Measurements from ENCODE around the gene ARHGAP26. TPM values are rescaled to one million over a fixed set of nuclear protein-coding genes. Genes with fewer than 3 reads are reported as not detected.

ARHGAP26 gene
- total and polyA plus RNA-seq, 2 experiments from 2014 or later: 9.5 to 16.8 TPM

DNA sequence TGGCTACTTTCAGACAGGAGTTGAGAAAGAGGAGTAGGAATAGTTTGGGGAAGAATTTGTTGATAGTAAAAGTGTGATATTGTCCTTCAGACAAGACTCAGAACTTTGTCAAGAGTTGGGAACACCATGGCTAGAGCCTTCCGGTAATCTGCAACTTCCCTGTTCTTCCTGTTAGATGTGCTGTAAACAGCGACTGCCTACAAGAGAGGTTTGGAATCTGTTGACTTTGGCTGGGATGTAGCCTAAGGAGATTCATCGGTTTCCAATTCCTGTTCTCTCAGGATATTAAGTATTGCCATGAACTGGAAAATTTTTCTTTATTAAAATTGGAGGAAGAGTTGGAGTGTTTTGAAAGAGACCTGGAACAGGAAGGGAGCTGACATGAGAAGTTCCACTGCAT is 43.9 kb downstream of the ARHGAP26 start:
- H3K27ac ChIP-seq (ENCODE audit: low read depth): no peak overlapping the region
- no peak overlapping the region for H3K4me3 ChIP-seq
- peaks cover 14% of the 10 kb centered on the region for H3K4me1 ChIP-seq (ENCODE audit: insufficient read depth)
- no peaks in the 10 kb centered on the region for H3F3A ChIP-seq (replicated peaks; ENCODE audit: low read depth)
- Mint-ChIP-seq H3K4me3 (no peak overlapping the region), H3K9me3 (no peaks in the 10 kb centered on the region), H3K4me1 (peaks cover 23% of the 10 kb centered on the region), H3K36me3 (ENCODE audit: low read depth) (no peaks in the 10 kb centered on the region; the same call in 2 of the 3 replicates), H3K27me3 (ENCODE audit: insufficient read depth, low read depth, poor library complexity) (peaks cover 3% of the 10 kb centered on the region), H3K27ac (no peak overlapping the region)
- no peak overlapping the region for H2AFZ ChIP-seq
- TF ChIP-seq EZH2phosphoT487 (IDR thresholded peaks at IDR 0.05; ENCODE audit: unreplicated experiment): no peak
- TF ChIP-seq EZH2 (IDR thresholded peaks at IDR 0.05; ENCODE audit: low read depth, unreplicated experiment): no peak
- H3K27me3 ChIP-seq (ENCODE audit: insufficient read depth): no peaks in the 10 kb centered on the region
- H4K20me1 ChIP-seq (replicated peaks; ENCODE audit: insufficient read depth): no peaks in the 10 kb centered on the region; the same call in 1 of the 2 replicates
- no peaks in the 10 kb centered on the region for H3K36me3 ChIP-seq (ENCODE audit: insufficient read depth)
- DNase-seq (ENCODE audit: low spot score): no peak
- peaks cover 16% of the 10 kb centered on the region for H3K79me2 ChIP-seq (replicated peaks; ENCODE audit: insufficient read depth)
- no peak for ATAC-seq
- H3K9me2 ChIP-seq (ENCODE audit: insufficient read depth): 0 out of 2 replicates have a peak, but pooled peaks cover 3% of the 10 kb centered on the region
- H3K4me2 ChIP-seq: no peak overlapping the region

DNA sequence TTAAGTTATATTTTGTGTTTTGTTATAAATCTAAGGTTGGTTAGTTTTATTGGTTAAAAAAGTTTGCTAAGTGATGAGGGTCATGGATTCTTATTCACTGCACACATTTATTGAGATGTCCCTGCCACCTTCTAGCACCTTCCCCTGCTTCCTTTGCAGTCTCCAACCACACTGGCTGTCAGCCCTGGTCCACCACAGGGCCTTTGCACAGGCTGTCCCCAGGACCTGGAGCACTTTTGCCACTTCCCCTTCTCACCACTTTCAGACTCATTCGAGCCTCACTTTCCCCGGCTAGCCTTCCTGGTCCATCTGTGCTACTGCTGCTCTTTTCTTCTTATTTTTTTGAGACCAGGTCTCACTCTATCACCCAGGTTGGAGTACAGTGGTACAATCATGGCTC is 45.3 kb downstream of the ARHGAP26 start:
- H3K36me3 ChIP-seq (ENCODE audit: insufficient read depth): no peaks in the 10 kb centered on the region
- no peaks in the 10 kb centered on the region; the same call in 1 of the 2 replicates for H4K20me1 ChIP-seq (replicated peaks; ENCODE audit: insufficient read depth)
- no peaks in the 10 kb centered on the region for H3F3A ChIP-seq (replicated peaks; ENCODE audit: low read depth)
- H3K79me2 ChIP-seq (replicated peaks; ENCODE audit: insufficient read depth): peaks cover 14% of the 10 kb centered on the region
- no peaks in the 10 kb centered on the region for H3K27me3 ChIP-seq (ENCODE audit: insufficient read depth)
- no peak for DNase-seq (ENCODE audit: low spot score)
- peaks cover 2% of the 10 kb centered on the region for H3K27me3 Mint-ChIP-seq (ENCODE audit: insufficient read depth, low read depth, poor library complexity)
- H3K27ac Mint-ChIP-seq: no peak overlapping the region
- H2AFZ ChIP-seq: no peak overlapping the region
- ATAC-seq: no peak
- H3K4me3 Mint-ChIP-seq: no peak overlapping the region
- no peak overlapping the region for H3K27ac ChIP-seq (ENCODE audit: low read depth)
- no peaks in the 10 kb centered on the region for H3K9me3 Mint-ChIP-seq
- no peak overlapping the region for H3K4me3 ChIP-seq
- peaks cover 20% of the 10 kb centered on the region for H3K4me1 ChIP-seq (ENCODE audit: insufficient read depth)
- no peaks in the 10 kb centered on the region; the same call in 2 of the 3 replicates for H3K36me3 Mint-ChIP-seq (ENCODE audit: low read depth)
- peaks cover 26% of the 10 kb centered on the region for H3K4me1 Mint-ChIP-seq
- H3K9me2 ChIP-seq (ENCODE audit: insufficient read depth): 0 out of 2 replicates have a peak, but pooled peaks cover 3% of the 10 kb centered on the region
- no peak overlapping the region for H3K4me2 ChIP-seq
- TF ChIP-seq, protein P1, sequence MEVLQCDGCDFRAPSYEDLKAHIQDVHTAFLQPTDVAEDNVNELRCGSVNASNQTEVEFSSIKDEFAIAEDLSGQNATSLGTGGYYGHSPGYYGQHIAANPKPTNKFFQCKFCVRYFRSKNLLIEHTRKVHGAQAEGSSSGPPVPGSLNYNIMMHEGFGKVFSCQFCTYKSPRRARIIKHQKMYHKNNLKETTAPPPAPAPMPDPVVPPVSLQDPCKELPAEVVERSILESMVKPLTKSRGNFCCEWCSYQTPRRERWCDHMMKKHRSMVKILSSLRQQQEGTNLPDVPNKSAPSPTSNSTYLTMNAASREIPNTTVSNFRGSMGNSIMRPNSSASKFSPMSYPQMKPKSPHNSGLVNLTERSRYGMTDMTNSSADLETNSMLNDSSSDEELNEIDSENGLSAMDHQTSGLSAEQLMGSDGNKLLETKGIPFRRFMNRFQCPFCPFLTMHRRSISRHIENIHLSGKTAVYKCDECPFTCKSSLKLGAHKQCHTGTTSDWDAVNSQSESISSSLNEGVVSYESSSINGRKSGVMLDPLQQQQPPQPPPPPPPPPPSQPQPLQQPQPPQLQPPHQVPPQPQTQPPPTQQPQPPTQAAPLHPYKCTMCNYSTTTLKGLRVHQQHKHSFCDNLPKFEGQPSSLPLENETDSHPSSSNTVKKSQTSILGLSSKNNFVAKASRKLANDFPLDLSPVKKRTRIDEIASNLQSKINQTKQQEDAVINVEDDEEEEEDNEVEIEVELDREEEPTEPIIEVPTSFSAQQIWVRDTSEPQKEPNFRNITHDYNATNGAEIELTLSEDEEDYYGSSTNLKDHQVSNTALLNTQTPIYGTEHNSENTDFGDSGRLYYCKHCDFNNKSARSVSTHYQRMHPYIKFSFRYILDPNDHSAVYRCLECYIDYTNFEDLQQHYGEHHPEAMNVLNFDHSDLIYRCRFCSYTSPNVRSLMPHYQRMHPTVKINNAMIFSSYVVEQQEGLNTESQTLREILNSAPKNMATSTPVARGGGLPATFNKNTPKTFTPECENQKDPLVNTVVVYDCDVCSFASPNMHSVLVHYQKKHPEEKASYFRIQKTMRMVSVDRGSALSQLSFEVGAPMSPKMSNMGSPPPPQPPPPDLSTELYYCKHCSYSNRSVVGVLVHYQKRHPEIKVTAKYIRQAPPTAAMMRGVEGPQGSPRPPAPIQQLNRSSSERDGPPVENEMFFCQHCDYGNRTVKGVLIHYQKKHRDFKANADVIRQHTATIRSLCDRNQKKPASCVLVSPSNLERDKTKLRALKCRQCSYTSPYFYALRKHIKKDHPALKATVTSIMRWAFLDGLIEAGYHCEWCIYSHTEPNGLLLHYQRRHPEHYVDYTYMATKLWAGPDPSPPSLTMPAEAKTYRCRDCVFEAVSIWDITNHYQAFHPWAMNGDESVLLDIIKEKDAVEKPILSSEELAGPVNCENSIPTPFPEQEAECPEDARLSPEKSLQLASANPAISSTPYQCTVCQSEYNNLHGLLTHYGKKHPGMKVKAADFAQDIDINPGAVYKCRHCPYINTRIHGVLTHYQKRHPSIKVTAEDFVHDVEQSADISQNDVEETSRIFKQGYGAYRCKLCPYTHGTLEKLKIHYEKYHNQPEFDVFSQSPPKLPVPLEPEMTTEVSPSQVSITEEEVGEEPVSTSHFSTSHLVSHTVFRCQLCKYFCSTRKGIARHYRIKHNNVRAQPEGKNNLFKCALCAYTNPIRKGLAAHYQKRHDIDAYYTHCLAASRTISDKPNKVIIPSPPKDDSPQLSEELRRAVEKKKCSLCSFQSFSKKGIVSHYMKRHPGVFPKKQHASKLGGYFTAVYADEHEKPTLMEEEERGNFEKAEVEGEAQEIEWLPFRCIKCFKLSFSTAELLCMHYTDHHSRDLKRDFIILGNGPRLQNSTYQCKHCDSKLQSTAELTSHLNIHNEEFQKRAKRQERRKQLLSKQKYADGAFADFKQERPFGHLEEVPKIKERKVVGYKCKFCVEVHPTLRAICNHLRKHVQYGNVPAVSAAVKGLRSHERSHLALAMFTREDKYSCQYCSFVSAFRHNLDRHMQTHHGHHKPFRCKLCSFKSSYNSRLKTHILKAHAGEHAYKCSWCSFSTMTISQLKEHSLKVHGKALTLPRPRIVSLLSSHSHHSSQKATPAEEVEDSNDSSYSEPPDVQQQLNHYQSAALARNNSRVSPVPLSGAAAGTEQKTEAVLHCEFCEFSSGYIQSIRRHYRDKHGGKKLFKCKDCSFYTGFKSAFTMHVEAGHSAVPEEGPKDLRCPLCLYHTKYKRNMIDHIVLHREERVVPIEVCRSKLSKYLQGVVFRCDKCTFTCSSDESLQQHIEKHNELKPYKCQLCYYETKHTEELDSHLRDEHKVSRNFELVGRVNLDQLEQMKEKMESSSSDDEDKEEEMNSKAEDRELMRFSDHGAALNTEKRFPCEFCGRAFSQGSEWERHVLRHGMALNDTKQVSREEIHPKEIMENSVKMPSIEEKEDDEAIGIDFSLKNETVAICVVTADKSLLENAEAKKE (CRISPR knock-in tag; IDR thresholded peaks at IDR 0.05): no peak
- TF ChIP-seq EZH2 (IDR thresholded peaks at IDR 0.05; ENCODE audit: low read depth, unreplicated experiment) (no peak), JUNB (IDR thresholded peaks at IDR 0.05; ENCODE audit: unreplicated experiment) (no peak), ZNF331 (CRISPR knock-in tag; IDR thresholded peaks at IDR 0.05; ENCODE audit: low read depth) (no peak), EZH2phosphoT487 (IDR thresholded peaks at IDR 0.05; ENCODE audit: unreplicated experiment) (no peak), ZNF114 (CRISPR knock-in tag; IDR thresholded peaks at IDR 0.05) (no peak), STAT1 (IDR thresholded peaks at IDR 0.05; ENCODE audit: unreplicated experiment) (no peak), NANOG (IDR thresholded peaks at IDR 0.05; ENCODE audit: borderline replicate concordance) (no peak), POLR2AphosphoS5 (IDR thresholded peaks at IDR 0.05; ENCODE audit: low read depth) (no peak), CREB1 (CRISPR knock-in tag; IDR thresholded peaks at IDR 0.05; ENCODE audit: low read depth) (no peak)
- TF ChIP-seq, protein P2, sequence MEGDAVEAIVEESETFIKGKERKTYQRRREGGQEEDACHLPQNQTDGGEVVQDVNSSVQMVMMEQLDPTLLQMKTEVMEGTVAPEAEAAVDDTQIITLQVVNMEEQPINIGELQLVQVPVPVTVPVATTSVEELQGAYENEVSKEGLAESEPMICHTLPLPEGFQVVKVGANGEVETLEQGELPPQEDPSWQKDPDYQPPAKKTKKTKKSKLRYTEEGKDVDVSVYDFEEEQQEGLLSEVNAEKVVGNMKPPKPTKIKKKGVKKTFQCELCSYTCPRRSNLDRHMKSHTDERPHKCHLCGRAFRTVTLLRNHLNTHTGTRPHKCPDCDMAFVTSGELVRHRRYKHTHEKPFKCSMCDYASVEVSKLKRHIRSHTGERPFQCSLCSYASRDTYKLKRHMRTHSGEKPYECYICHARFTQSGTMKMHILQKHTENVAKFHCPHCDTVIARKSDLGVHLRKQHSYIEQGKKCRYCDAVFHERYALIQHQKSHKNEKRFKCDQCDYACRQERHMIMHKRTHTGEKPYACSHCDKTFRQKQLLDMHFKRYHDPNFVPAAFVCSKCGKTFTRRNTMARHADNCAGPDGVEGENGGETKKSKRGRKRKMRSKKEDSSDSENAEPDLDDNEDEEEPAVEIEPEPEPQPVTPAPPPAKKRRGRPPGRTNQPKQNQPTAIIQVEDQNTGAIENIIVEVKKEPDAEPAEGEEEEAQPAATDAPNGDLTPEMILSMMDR (conservative IDR thresholded peaks at IDR 0.05; ENCODE audit: low read depth in 2 of 2): no peak

Measured in GM23338 (cell line).